Activated naive CD4-positive, alpha-beta T cell treated with anti-CD3 and anti-CD28 coated beads, Interleukin-2, amount 10 ng/mL, durations not matched to agents 7 days and 5 days (primary cell): ENCODE results near the gene ATP2B3.

Source experiments
- CTCF ChIA-PET: fragments of 350-600 bp; sonication (Branson Sonifier 250); formaldehyde crosslinking; loops from one replicate; lab custom pipeline; 2021; ENCODE audit warnings: antibody characterized with exemption; lab: Charles Lee
- DNase-seq: peaks from one replicate; pipeline ENCODE4 v3.0.0-alpha.2; 2020
- H3K27ac Mint-ChIP-seq: one replicate; pipeline ENCODE4 v1.8.0; 2021; ENCODE audit warnings: mild to moderate bottlenecking, moderate library complexity, mixed read lengths
- H3K27me3 Mint-ChIP-seq: one replicate; pipeline ENCODE4 v1.8.0; 2021; ENCODE audit warnings: mild to moderate bottlenecking, mixed read lengths
- H3K36me3 Mint-ChIP-seq: one replicate; pipeline ENCODE4 v1.8.0; 2021; ENCODE audit warnings: mixed read lengths
- H3K4me1 Mint-ChIP-seq: one replicate; pipeline ENCODE4 v1.8.0; 2021; ENCODE audit warnings: mixed read lengths
- H3K4me3 Mint-ChIP-seq: one replicate; pipeline ENCODE4 v1.8.0; 2021; ENCODE audit warnings: mild to moderate bottlenecking, moderate library complexity, mixed read lengths
- H3K9me3 Mint-ChIP-seq: one replicate; pipeline ENCODE4 v1.8.0; 2021; ENCODE audit warnings: mixed read lengths

The ATP2B3 gene

GRCh38 chrX:153517423-153517822 is at the start of gene ATP2B3:
TSS of gene ATP2B3 (plus strand) at chrX:153517642. CDS start at chrX:153536248, 18,606 bp downstream.
- no peak for DNase-seq
- Mint-ChIP-seq H3K4me1 (peaks cover 7% of the 10 kb centered on the region), H3K36me3 (no peaks in the 10 kb centered on the region), H3K27me3 (peaks cover 77% of the 10 kb centered on the region), H3K4me3 (no peak within 1 kb of the TSS), H3K27ac (no peak within 1 kb of the TSS), H3K9me3 (no peaks in the 10 kb centered on the region)
- CTCF ChIA-PET: no interaction called here

- no peaks in the 10 kb centered on the region for H3K9me3 Mint-ChIP-seq
- H3K36me3 Mint-ChIP-seq: peaks cover 4% of the 10 kb centered on the region
- H3K4me3 Mint-ChIP-seq: no peak overlapping the region
- CTCF ChIA-PET: no interaction called here
- DNase-seq: no peak
- no peak overlapping the region for H3K27ac Mint-ChIP-seq
- no peaks in the 10 kb centered on the region for H3K27me3 Mint-ChIP-seq
- peaks cover 17% of the 10 kb centered on the region for H3K4me1 Mint-ChIP-seq
These were observed 49.3 kb upstream of the ATP2B3 start for GRCh38 chrX:153468008-153468580.

GRCh38 chrX:153469811-153470410 is 47.5 kb upstream of the ATP2B3 start:
- Mint-ChIP-seq H3K4me3 (peak overlapping the region; percentile 79), H3K9me3 (no peaks in the 10 kb centered on the region), H3K27me3 (peaks cover 8% of the 10 kb centered on the region), H3K27ac (peak overlapping the region; percentile 87), H3K4me1 (peaks cover 25% of the 10 kb centered on the region), H3K36me3 (no peaks in the 10 kb centered on the region)
- peak; percentile 62 for DNase-seq
- CTCF ChIA-PET: interaction anchor here (0.6 to 5.2 kb wide), 10 partner anchors 9 to 285 kb away, joined by 3 to 39 read pairs (median 3); partner anchors contain the start of gene CCNQ

- Mint-ChIP-seq H3K4me3 (peak within 1 kb of the TSS; percentile 79), H3K27ac (peak within 1 kb of the TSS; percentile 87), H3K4me1 (peaks cover 28% of the 10 kb centered on the region), H3K27me3 (peaks cover 16% of the 10 kb centered on the region), H3K36me3 (no peaks in the 10 kb centered on the region), H3K9me3 (no peaks in the 10 kb centered on the region)
- CTCF ChIA-PET: interaction anchor here (0.6 to 5.2 kb wide), 10 partner anchors 9 to 497 kb away, joined by 3 to 39 read pairs (median 3); partner anchors contain the start of gene CCNQ
- peak; percentile 90 for DNase-seq
These were observed 46.8 kb upstream of the ATP2B3 start, which contains the start of gene HAUS7 for GRCh38 chrX:153470411-153471363. TSS of gene HAUS7 (minus strand) at chrX:153470576. CDS start at chrX:153470557, 19 bp downstream.

- no peaks in the 10 kb centered on the region for H3K36me3 Mint-ChIP-seq
- H3K4me3 Mint-ChIP-seq: no peak overlapping the region
- no peak for DNase-seq
- CTCF ChIA-PET: interaction anchor here (0.7 to 5.2 kb wide), 5 partner anchors 8 to 499 kb away, joined by 3 to 39 read pairs (median 5); no protein-coding TSS in a partner anchor
- no peaks in the 10 kb centered on the region for H3K9me3 Mint-ChIP-seq
- no peak overlapping the region for H3K27ac Mint-ChIP-seq
- peaks cover 26% of the 10 kb centered on the region for H3K27me3 Mint-ChIP-seq
- peaks cover 31% of the 10 kb centered on the region for H3K4me1 Mint-ChIP-seq
These were observed 45.7 kb upstream of the ATP2B3 start for GRCh38 chrX:153471663-153472280.

- CTCF ChIA-PET: interaction anchor here (5.2 kb wide), 1 partner anchor 33 kb away, joined by 39 read pairs; no protein-coding TSS in a partner anchor
- Mint-ChIP-seq H3K36me3 (no peaks in the 10 kb centered on the region), H3K27me3 (peaks cover 29% of the 10 kb centered on the region), H3K4me3 (no peak overlapping the region), H3K27ac (no peak overlapping the region), H3K4me1 (peaks cover 21% of the 10 kb centered on the region), H3K9me3 (no peaks in the 10 kb centered on the region)
- no peak for DNase-seq
These were observed 44.3 kb upstream of the ATP2B3 start for GRCh38 chrX:153473126-153473525.

- Mint-ChIP-seq H3K4me3 (no peak overlapping the region), H3K4me1 (peaks cover 21% of the 10 kb centered on the region), H3K36me3 (no peaks in the 10 kb centered on the region), H3K9me3 (no peaks in the 10 kb centered on the region), H3K27me3 (peaks cover 32% of the 10 kb centered on the region), H3K27ac (no peak overlapping the region)
- CTCF ChIA-PET: no interaction called here
- no peak for DNase-seq
These were observed 43.2 kb upstream of the ATP2B3 start for GRCh38 chrX:153474266-153474665.

- Mint-ChIP-seq H3K27me3 (peaks cover 32% of the 10 kb centered on the region), H3K9me3 (no peaks in the 10 kb centered on the region), H3K36me3 (no peaks in the 10 kb centered on the region), H3K4me3 (no peak overlapping the region), H3K4me1 (peaks cover 19% of the 10 kb centered on the region), H3K27ac (no peak overlapping the region)
- DNase-seq: peak; percentile 45
- CTCF ChIA-PET: no interaction called here
These were observed 42.7 kb upstream of the ATP2B3 start for GRCh38 chrX:153474718-153475117.

GRCh38 chrX:153475271-153475670 is 42.2 kb upstream of the ATP2B3 start:
- peaks cover 32% of the 10 kb centered on the region for H3K27me3 Mint-ChIP-seq

GRCh38 chrX:153475751-153476281 is 41.6 kb upstream of the ATP2B3 start:
- Mint-ChIP-seq H3K27ac (no peak overlapping the region), H3K27me3 (peaks cover 32% of the 10 kb centered on the region), H3K9me3 (no peaks in the 10 kb centered on the region), H3K36me3 (no peaks in the 10 kb centered on the region), H3K4me3 (no peak overlapping the region), H3K4me1 (peaks cover 19% of the 10 kb centered on the region)
- no peak for DNase-seq
- CTCF ChIA-PET: no interaction called here

More at GRCh38 chrX:153475271-153475670, 42.2 kb upstream of the ATP2B3 start:
- Mint-ChIP-seq H3K27ac (no peak overlapping the region), H3K4me1 (peaks cover 19% of the 10 kb centered on the region), H3K9me3 (no peaks in the 10 kb centered on the region), H3K36me3 (no peaks in the 10 kb centered on the region), H3K4me3 (no peak overlapping the region)
- CTCF ChIA-PET: no interaction called here
- no peak for DNase-seq

- H3K9me3 Mint-ChIP-seq: no peaks in the 10 kb centered on the region
- CTCF ChIA-PET: no interaction called here
- H3K27me3 Mint-ChIP-seq: peaks cover 32% of the 10 kb centered on the region
- H3K4me1 Mint-ChIP-seq: peaks cover 14% of the 10 kb centered on the region
- H3K4me3 Mint-ChIP-seq: no peak overlapping the region
- no peak overlapping the region for H3K27ac Mint-ChIP-seq
- H3K36me3 Mint-ChIP-seq: no peaks in the 10 kb centered on the region
- no peak for DNase-seq
These were observed 40.6 kb upstream of the ATP2B3 start for GRCh38 chrX:153476666-153477363.

GRCh38 chrX:153477364-153477857 is 40.0 kb upstream of the ATP2B3 start:
- H3K4me3 Mint-ChIP-seq: no peak overlapping the region
- H3K27me3 Mint-ChIP-seq: peaks cover 32% of the 10 kb centered on the region
- no peaks in the 10 kb centered on the region for H3K36me3 Mint-ChIP-seq
- DNase-seq: no peak
- H3K27ac Mint-ChIP-seq: no peak overlapping the region
- peaks cover 14% of the 10 kb centered on the region for H3K4me1 Mint-ChIP-seq
- H3K9me3 Mint-ChIP-seq: no peaks in the 10 kb centered on the region
- CTCF ChIA-PET: no interaction called here

- no peak overlapping the region for H3K27ac Mint-ChIP-seq
- H3K36me3 Mint-ChIP-seq: no peaks in the 10 kb centered on the region
- CTCF ChIA-PET: no interaction called here
- H3K27me3 Mint-ChIP-seq: peaks cover 32% of the 10 kb centered on the region
- no peaks in the 10 kb centered on the region for H3K9me3 Mint-ChIP-seq
- no peak for DNase-seq
- H3K4me1 Mint-ChIP-seq: peaks cover 14% of the 10 kb centered on the region
- no peak overlapping the region for H3K4me3 Mint-ChIP-seq
These were observed 39.5 kb upstream of the ATP2B3 start for GRCh38 chrX:153477901-153478300.
